Activated CD8-positive, alpha-beta memory T cell treated with anti-CD3 and anti-CD28 coated beads for 24 hours (primary cell): Measurements from ENCODE around the gene LRP1.
A peak's percentile ranks its signal among the peaks of the same experiment; 100 is the strongest.

Experiments
- DNase-seq: peaks from one replicate; pipeline ENCODE4 v3.0.0-alpha.2; 2020

LRP1 gene

GRCh38 chr12:57229046-57229633 is 100.9 kb downstream of the LRP1 start:
- no peak for DNase-seq

- DNase-seq = peak; percentile 95
Measured at GRCh38 chr12:57229634-57230380, 101.5 kb downstream of the LRP1 start, which contains the start of gene SHMT2. SHMT2 (plus strand) TSS chr12:57229711; CDS start chr12:57229779, 68 bp downstream.

- DNase-seq = no peak
Measured at GRCh38 chr12:57230381-57231155, 102.3 kb downstream of the LRP1 start.

DNA sequence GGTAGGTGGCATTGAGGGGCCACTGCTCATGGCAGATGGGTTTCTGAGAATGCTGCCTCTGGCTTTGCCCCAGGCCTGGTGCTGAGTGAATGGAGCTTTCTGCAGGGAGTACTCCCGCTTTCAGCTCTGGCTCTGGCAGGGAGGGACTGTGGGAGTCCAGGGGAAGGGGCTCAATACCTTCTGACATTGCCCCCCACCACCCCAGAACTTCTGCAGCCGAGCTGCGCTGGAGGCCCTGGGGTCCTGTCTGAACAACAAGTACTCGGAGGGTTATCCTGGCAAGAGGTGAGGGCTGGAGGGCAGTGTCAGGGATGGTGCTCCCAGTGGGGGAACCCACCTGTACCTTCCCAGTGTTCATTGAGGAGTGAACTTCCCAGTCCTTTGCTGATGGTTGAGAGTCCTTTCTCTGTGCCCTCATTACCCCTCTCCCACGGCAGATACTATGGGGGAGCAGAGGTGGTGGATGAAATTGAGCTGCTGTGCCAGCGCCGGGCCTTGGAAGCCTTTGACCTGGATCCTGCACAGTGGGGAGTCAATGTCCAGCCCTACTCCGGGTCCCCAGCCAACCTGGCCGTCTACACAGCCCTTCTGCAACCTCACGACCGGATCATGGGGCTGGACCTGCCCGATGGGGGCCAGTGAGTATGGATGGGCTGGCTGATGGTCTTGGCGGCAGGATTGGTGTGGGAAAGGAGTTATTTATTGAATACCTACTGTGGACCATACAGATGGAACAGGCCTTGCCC is 103.2 kb downstream of the LRP1 start:
- DNase-seq = no peak

DNA sequence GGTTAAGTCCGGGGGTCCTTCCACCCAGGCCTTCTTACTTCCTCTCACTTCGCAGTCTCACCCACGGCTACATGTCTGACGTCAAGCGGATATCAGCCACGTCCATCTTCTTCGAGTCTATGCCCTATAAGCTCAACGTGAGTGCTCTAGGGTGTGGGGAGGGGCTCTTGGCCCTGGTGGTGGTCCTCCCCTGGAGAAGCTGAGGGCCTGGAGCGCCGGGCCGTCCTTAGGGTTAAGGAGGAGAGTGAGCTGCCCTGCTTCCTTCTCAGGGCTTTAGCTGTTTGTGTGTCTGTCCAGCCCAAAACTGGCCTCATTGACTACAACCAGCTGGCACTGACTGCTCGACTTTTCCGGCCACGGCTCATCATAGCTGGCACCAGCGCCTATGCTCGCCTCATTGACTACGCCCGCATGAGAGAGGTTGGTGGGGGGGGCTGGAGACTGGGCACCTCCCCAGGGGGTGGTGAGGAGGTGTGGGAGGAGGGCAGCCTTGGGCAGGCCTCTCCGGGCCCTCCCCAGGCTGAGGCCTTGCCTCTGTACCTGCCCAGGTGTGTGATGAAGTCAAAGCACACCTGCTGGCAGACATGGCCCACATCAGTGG is 104.0 kb downstream of the LRP1 start:
- DNase-seq = no peak

- DNase-seq = no peak
Measured at GRCh38 chr12:57233357-57234232, 105.3 kb downstream of the LRP1 start.

- no peak for DNase-seq
Measured at GRCh38 chr12:57234233-57234570, 105.9 kb downstream of the LRP1 start.

DNA sequence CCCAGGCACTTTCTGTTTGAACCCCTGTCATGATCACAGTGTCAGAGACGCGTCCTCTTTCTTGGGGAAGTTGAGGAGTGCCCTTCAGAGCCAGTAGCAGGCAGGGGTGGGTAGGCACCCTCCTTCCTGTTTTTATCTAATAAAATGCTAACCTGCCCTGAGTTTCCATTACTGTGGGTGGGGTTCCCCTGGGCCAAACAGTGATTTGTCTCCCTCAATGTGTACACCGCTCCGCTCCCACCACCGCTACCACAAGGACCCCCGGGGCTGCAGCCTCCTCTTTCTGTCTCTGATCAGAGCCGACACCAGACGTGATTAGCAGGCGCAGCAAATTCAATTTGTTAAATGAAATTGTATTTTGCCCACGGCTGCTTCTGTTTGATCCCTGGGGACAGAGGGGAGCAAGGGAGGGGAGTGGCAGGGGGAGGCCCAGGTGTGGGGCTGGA is 106.3 kb downstream of the LRP1 start:
- DNase-seq = no peak

DNA sequence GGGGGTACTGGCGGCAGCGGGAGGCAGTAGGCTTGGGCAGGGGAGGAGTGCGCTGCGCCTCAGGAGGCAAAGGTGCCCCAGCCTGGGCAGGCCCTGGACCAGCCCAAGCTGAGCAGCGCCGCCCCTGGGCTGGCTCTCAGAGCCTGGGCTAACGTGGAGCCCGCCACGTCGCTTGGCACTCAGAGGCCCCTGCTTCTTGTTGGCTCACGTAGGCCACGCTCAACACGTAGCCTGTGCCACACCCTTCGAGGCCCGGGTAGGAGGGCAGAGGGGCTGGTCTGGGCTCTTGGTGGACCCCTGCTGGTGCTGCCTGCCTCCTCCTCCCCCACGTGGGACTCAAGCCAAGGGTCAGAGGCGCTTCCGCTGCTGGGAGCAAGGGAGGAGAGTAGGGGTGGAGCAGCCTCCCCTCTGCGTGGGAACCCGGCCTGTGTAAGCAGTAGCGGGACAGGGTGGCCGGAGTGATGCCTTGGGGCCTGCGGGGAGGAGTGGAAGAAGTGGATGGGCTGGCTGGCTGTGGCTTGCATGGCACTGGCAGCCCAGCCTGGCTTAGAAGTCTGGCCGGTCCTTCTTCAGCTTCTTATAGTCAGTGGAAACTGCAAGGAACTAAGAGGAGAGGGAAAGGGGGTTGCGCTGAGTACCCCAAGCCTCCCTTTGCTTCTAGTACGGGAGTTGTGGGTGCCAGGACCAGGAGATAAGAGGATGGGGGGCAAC is 106.9 kb downstream of the LRP1 start:
- DNase-seq = peak; percentile 67

- DNase-seq = peak; percentile 71
Measured at GRCh38 chr12:57235728-57236131, 107.4 kb downstream of the LRP1 start.

DNA sequence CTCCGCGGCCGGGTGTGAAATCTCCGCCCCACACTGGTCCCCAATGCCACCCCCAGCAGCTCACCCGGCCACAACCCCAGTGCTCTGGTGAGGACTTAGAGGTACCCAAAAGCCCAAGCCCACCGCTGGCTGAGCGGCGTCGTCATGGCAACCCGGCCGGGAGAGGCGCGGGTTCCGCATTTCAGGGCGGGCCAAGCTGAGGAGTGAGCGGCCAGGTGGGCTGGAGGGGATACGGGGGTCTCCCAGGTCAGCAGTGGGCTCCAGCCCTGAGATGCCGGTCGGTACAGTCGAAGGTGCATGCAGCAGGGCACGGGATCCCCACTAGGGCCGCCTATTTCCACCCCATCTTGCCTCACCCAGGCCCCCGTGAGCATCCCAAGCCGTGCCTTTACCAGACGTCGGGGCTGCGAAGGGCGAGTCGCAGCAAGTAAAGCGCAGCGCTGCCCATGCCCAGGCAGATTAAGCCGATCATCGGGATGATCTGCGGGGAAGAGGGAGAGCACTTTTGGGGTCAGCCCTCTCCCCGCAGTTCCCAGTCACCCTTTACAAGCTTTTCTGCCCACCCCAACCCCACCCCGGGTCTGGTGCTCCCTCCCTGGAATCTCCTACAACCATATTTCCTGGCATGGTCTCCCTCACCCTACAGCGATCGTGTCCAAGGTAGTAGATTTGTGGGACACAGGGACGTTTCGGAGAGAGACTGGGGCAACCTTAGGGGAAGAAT is 108.1 kb downstream of the LRP1 start:
- peak; percentile 76 for DNase-seq

DNA sequence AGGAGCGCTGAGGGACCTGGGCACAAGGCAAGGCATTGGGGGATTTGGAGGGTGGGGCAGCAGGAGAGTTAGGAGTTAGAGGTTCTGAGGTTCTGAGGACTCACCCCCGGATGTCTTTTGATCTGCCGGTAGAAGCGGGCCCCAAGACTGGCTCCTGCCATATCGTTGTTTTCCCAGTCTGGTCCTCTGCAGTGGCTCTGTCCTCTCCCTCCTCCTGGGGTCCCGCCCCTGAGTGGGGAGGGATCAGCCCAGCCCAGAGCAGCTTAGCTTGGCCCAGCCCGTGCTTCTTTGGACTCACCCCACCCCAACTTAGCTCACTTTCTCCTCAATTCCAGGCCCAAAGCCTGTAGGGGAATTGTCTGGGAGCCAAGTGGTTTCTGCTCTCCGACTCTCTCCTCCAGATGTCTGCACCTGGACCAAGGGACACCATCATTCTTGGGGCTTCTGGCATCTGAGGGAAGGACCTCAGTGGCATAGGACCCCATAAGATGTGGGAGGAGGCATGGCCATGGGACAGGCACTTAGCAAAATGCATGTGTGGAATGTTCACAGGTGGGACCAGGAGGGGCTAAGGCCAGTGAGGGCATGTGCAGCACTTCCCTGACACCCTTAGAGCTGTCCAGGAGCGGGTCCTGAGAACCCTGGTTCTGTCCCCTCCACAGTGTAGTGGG is 108.8 kb downstream of the LRP1 start:
- peak; percentile 72 for DNase-seq

- peak; percentile 68 for DNase-seq
Measured at GRCh38 chr12:57237596-57237931, 109.3 kb downstream of the LRP1 start.

- peak; percentile 75 for DNase-seq
Measured at GRCh38 chr12:57237932-57238853, 109.9 kb downstream of the LRP1 start.

GRCh38 chr12:57238854-57239554 is 110.7 kb downstream of the LRP1 start:
- DNase-seq = peak; percentile 98

GRCh38 chr12:57239587-57240065 is 111.3 kb downstream of the LRP1 start:
- no peak for DNase-seq

GRCh38 chr12:57240066-57240921 is 112.0 kb downstream of the LRP1 start:
- DNase-seq = peak; percentile 87
